GM19238 (cell line): Measurements from ENCODE around the gene AFF3.

Source experiments
- DNase-seq: peaks from one replicate; pipeline ENCODE4 v3.0.0; 2011; ENCODE audit warnings: low spot score; ENCODE audit not compliant: insufficient read length

The AFF3 gene

DNA sequence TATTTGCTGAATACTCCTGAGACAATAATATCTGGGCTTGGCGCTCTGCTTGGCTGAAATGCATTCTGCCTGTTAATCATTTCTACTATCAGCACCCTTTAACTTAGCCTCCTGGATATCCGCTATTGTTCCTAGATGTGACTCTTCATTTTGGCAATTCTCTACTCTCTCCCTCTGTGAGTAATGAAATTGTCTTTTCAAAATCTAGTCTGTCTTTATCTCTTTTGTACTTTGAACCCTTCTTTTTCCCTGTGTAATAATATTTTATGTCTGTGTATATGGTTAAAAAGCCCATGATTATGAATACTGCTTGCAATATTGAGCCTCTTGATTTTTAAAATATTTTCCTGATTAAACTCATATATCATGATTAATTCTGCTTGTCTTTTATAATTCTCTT, 646.4 kb downstream of the AFF3 start:
- no peak for DNase-seq
